Activated naive CD4-positive, alpha-beta T cell treated with anti-CD3 and anti-CD28 coated beads for 36 hours (primary cell): Measurements from ENCODE around the gene ADARB1. TPM values are rescaled to one million over a fixed set of nuclear protein-coding genes. Genes with fewer than 3 reads are reported as not detected.

Experiments used
- CTCF ChIA-PET: fragments of 350-600 bp; sonication (Branson Sonifier 250); formaldehyde crosslinking; loops from one replicate; lab custom pipeline; 2021; ENCODE audit warnings: antibody characterized with exemption; lab: Charles Lee
- DNase-seq: peaks from one replicate; pipeline ENCODE4 v3.0.0-alpha.2; 2020
- H3K27ac Mint-ChIP-seq: one replicate; pipeline ENCODE4 v1.8.0; 2021; ENCODE audit warnings: mild to moderate bottlenecking, mixed read lengths
- H3K27me3 Mint-ChIP-seq: one replicate; pipeline ENCODE4 v1.8.0; 2021; ENCODE audit warnings: low read depth, mixed read lengths
- H3K36me3 Mint-ChIP-seq: one replicate; pipeline ENCODE4 v1.8.0; 2021; ENCODE audit warnings: low read depth, mixed read lengths
- H3K4me1 Mint-ChIP-seq: one replicate; pipeline ENCODE4 v1.8.0; 2021; ENCODE audit warnings: low read depth, mixed read lengths
- H3K4me3 Mint-ChIP-seq: one replicate; pipeline ENCODE4 v1.8.0; 2021; ENCODE audit warnings: mild to moderate bottlenecking, moderate library complexity, mixed read lengths
- H3K9me3 Mint-ChIP-seq: one replicate; pipeline ENCODE4 v1.8.0; 2021; ENCODE audit warnings: mixed read lengths
- intact Hi-C: fragments of 100-400 bp; cut with micrococcal nuclease; formaldehyde crosslinking; loops from one replicate; pipeline ENCODE4 v1.15.1; 2023
- total RNA-seq, 2 experiments: library from RNA; stranded (reverse); gene quantifications; one replicate each; pipeline ENCODE4 v1.2.3, GENCODE V29; 2021

The ADARB1 gene
- total RNA-seq, 2 experiments from 2014 or later, result 30.1 to 33.3 TPM

DNA sequence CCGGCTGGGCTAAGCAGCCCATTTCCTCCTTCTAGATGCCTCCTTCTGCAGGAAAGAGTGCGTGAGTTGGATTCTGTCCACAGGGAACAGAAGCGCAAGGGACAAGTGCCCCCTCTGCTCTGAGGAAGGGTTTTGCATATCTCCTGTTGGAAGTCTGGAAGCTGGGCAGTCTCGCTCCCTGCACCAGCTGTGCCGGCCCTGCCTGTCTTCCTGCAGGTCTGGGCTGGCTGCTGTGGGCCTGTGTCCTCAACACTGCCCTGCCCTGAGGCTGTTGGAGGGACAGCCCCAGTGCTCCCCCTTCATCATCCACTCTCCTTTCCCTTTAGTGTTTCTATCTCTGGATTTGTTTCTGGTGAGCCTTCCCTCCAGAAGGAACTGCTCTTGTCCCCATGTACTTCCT is 21.8 kb downstream of the ADARB1 start:
- CTCF ChIA-PET, result interaction anchor here (1.2 to 1.6 kb wide), 2 partner anchors 32 to 42 kb away, joined by 3 to 4 read pairs; no protein-coding TSS in a partner anchor
- intact Hi-C loops, result no loop called here
- Mint-ChIP-seq H3K27ac (no peak overlapping the region), H3K4me3 (no peak overlapping the region), H3K4me1 (peaks cover 30% of the 10 kb centered on the region), H3K27me3 (no peaks in the 10 kb centered on the region), H3K36me3 (no peaks in the 10 kb centered on the region), H3K9me3 (no peaks in the 10 kb centered on the region)
- DNase-seq, result no peak

DNA sequence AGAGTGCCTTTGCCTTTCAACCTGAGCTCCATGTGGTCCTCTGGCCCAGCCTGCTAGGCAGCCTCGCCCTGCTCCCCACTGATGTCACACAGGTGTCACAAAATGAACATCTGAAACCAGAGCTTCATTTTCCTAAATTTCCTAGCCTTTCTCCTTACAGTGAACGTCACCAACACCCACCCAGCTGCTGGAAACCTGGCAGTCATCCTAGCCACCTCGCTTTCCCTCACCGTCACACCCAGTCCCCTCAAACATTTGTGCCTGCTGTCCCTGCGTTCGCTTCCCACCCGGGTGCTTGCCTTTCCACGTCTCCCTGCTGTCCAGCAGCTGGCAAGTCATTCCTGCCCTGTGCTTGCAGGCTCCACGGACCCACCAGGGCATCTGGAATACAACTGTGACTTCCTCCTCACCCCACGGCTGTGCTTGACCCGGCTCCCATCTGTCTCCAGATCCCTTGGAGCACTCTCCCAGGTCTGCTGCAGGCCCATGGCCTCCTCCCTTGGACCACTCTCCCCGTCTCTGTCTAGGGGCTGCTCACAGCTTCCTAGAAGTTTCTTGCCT is 23.5 kb downstream of the ADARB1 start:
- Mint-ChIP-seq H3K27me3 (no peaks in the 10 kb centered on the region), H3K36me3 (peaks cover 2% of the 10 kb centered on the region), H3K27ac (no peak overlapping the region), H3K9me3 (no peaks in the 10 kb centered on the region), H3K4me1 (peaks cover 39% of the 10 kb centered on the region), H3K4me3 (no peak overlapping the region)
- DNase-seq, result no peak
- intact Hi-C loops, result no loop called here
- CTCF ChIA-PET, result interaction anchor here (0.6 to 2.3 kb wide), 7 partner anchors 13 to 40 kb away, joined by 3 to 10 read pairs (median 3); no protein-coding TSS in a partner anchor

GRCh38 chr21:45098867-45099266 is 24.5 kb downstream of the ADARB1 start:
- intact Hi-C loops, result loop anchor here (1.0 kb wide), 1 partner anchor 29 kb away; no protein-coding TSS in a partner anchor
- Mint-ChIP-seq H3K27me3 (no peaks in the 10 kb centered on the region), H3K4me3 (no peak overlapping the region), H3K36me3 (peaks cover 2% of the 10 kb centered on the region), H3K27ac (no peak overlapping the region), H3K4me1 (peaks cover 39% of the 10 kb centered on the region), H3K9me3 (no peaks in the 10 kb centered on the region)
- CTCF ChIA-PET, result interaction anchor here (0.8 to 2.3 kb wide), 7 partner anchors 14 to 39 kb away, joined by 3 to 7 read pairs (median 5); no protein-coding TSS in a partner anchor
- no peak for DNase-seq

DNA sequence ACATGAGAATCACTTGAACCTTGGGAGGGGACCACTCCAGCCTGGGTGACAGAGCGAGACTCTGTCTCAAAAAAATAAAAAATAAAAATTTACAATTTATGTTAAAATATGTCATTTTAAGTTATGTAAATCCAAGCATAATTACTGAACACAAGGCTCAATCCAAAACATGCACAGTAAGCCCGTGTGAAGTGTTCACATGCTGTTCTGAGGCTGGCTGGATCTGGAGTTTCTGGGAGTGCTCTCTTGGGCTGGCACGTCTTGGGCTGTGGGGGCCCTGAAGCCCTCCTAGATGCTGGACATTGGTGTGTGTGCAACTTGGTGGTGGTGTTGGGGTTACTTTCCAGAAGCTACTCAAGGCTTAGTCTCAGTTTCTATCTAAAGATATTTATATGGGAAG is 25.2 kb downstream of the ADARB1 start:
- Mint-ChIP-seq H3K36me3 (peaks cover 2% of the 10 kb centered on the region), H3K4me3 (no peak overlapping the region), H3K9me3 (no peaks in the 10 kb centered on the region), H3K27ac (no peak overlapping the region), H3K4me1 (peaks cover 46% of the 10 kb centered on the region), H3K27me3 (no peaks in the 10 kb centered on the region)
- intact Hi-C loops, result loop anchor here (1.0 kb wide), 1 partner anchor 29 kb away; no protein-coding TSS in a partner anchor
- CTCF ChIA-PET, result interaction anchor here (0.8 to 2.3 kb wide), 3 partner anchors 16 to 39 kb away, joined by 5 to 7 read pairs (median 6); no protein-coding TSS in a partner anchor
- DNase-seq, result no peak

DNA sequence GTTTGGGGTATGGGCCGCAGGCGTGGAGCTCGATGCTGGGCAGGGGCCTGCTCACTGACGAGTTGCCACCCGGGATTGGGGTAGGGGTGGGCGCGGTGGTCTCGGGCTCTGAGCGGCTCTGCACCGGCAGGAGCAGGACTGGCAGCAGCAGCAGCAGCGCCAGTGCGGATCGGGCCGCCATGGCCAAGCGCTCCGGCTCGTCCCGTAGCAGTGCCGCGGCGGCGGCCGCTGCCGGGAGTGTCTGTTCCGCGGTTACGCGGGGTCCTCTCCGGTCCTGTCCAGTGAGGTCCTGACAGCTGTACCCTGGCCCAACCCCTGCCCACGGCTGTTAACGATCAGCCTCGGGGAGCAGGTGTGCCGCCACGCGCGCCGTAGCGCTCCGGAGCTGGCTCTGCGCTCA is 26.5 kb downstream of the ADARB1 start:
- Mint-ChIP-seq H3K27ac (no peak overlapping the region), H3K4me1 (peaks cover 54% of the 10 kb centered on the region), H3K27me3 (no peaks in the 10 kb centered on the region), H3K9me3 (no peaks in the 10 kb centered on the region), H3K36me3 (peaks cover 2% of the 10 kb centered on the region), H3K4me3 (no peak overlapping the region)
- no peak for DNase-seq
- intact Hi-C loops, result no loop called here
- CTCF ChIA-PET, result interaction anchor here (1.6 kb wide), 2 partner anchors 20 to 27 kb away, joined by 4 to 5 read pairs; partner anchors contain the start of gene ADARB1

DNA sequence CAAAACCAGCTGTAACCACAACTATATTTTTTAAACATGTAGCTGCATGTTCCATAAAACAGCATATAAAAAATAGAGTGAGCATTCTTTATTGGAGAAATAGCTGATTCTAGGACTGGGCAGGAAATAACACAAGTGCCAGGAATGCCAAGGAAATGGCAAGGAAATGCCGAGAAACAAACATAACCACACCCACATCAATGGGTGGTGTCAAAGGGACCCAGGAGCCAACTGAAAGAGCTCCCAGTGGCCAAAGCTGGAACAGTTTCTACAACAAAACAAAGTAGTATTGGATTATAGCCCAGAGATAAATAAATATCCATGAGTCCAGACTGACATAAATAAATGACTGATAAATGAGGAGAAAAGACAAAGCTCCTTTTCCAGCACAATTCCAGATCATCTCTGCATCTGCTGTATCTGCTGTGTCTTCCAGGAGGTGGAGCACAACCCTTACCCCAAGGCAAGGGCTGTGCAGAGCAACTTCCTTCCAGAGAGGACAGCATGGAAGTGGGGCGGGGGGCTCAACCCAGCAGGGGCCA is 28.1 kb downstream of the ADARB1 start:
- no peaks in the 10 kb centered on the region for H3K27me3 Mint-ChIP-seq
- CTCF ChIA-PET, result interaction anchor here (0.6 to 6.7 kb wide), 9 partner anchors 12 to 724 kb away, joined by 3 to 50 read pairs (median 5); partner anchors contain the start of gene ADARB1
- H3K4me3 Mint-ChIP-seq, result no peak overlapping the region
- peaks cover 58% of the 10 kb centered on the region for H3K4me1 Mint-ChIP-seq
- DNase-seq, result no peak
- intact Hi-C loops, result no loop called here
- H3K9me3 Mint-ChIP-seq, result no peaks in the 10 kb centered on the region
- H3K36me3 Mint-ChIP-seq, result peaks cover 2% of the 10 kb centered on the region
- H3K27ac Mint-ChIP-seq, result no peak overlapping the region

GRCh38 chr21:45103971-45104520 is 29.7 kb downstream of the ADARB1 start:
- Mint-ChIP-seq H3K4me1 (peaks cover 56% of the 10 kb centered on the region), H3K36me3 (peaks cover 2% of the 10 kb centered on the region), H3K4me3 (peak overlapping the region; percentile 11), H3K27me3 (no peaks in the 10 kb centered on the region), H3K9me3 (peaks cover 1% of the 10 kb centered on the region), H3K27ac (peak overlapping the region; percentile 70)
- CTCF ChIA-PET, result interaction anchor here (0.8 to 6.7 kb wide), 3 partner anchors 15 to 26 kb away, joined by 3 to 50 read pairs (median 8); no protein-coding TSS in a partner anchor
- DNase-seq, result peak; percentile 34
- intact Hi-C loops, result loop anchor here (2.0 kb wide), 1 partner anchor 25 kb away; no protein-coding TSS in a partner anchor

DNA sequence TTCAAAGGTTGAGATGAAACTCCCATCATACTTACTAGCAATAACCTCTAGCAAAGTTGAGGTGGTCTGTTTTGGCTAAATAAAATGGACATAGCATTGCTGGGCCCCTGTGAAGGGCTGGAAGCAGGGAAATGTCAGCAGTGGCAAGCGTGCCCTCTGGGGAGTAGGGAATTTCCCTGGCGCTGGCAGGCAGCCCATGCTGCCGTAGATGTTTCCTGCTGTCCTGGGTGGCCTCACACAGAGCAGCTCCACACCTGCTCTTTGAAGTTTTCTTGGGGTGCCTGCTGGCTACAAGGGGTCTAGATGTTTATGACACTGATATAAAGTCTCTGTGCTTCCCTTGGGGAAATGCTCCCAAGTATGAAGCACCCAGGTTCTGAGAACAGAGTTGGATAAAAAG is 30.2 kb downstream of the ADARB1 start:
- intact Hi-C loops, result loop anchor here (2.0 kb wide), 1 partner anchor 26 kb away; no protein-coding TSS in a partner anchor
- CTCF ChIA-PET, result interaction anchor here (0.8 to 6.7 kb wide), 3 partner anchors 15 to 26 kb away, joined by 3 to 50 read pairs (median 8); no protein-coding TSS in a partner anchor
- peaks cover 2% of the 10 kb centered on the region for H3K36me3 Mint-ChIP-seq
- peak overlapping the region; percentile 70 for H3K27ac Mint-ChIP-seq
- H3K4me3 Mint-ChIP-seq, result peak overlapping the region; percentile 13
- peaks cover 61% of the 10 kb centered on the region for H3K4me1 Mint-ChIP-seq
- no peaks in the 10 kb centered on the region for H3K27me3 Mint-ChIP-seq
- DNase-seq, result peak; percentile 74
- H3K9me3 Mint-ChIP-seq, result peaks cover 1% of the 10 kb centered on the region

- H3K4me3 Mint-ChIP-seq, result no peak overlapping the region
- intact Hi-C loops, result loop anchor here (2.0 kb wide), 1 partner anchor 27 kb away; no protein-coding TSS in a partner anchor
- H3K4me1 Mint-ChIP-seq, result peaks cover 72% of the 10 kb centered on the region
- H3K27me3 Mint-ChIP-seq, result no peaks in the 10 kb centered on the region
- CTCF ChIA-PET, result interaction anchor here (1.0 to 6.7 kb wide), 6 partner anchors 11 to 32 kb away, joined by 3 to 50 read pairs (median 6); no protein-coding TSS in a partner anchor
- H3K36me3 Mint-ChIP-seq, result peaks cover 2% of the 10 kb centered on the region
- peak overlapping the region; percentile 39 for H3K27ac Mint-ChIP-seq
- DNase-seq, result no peak
- H3K9me3 Mint-ChIP-seq, result peaks cover 1% of the 10 kb centered on the region
Measured at GRCh38 chr21:45105906-45106485, 31.6 kb downstream of the ADARB1 start.

DNA sequence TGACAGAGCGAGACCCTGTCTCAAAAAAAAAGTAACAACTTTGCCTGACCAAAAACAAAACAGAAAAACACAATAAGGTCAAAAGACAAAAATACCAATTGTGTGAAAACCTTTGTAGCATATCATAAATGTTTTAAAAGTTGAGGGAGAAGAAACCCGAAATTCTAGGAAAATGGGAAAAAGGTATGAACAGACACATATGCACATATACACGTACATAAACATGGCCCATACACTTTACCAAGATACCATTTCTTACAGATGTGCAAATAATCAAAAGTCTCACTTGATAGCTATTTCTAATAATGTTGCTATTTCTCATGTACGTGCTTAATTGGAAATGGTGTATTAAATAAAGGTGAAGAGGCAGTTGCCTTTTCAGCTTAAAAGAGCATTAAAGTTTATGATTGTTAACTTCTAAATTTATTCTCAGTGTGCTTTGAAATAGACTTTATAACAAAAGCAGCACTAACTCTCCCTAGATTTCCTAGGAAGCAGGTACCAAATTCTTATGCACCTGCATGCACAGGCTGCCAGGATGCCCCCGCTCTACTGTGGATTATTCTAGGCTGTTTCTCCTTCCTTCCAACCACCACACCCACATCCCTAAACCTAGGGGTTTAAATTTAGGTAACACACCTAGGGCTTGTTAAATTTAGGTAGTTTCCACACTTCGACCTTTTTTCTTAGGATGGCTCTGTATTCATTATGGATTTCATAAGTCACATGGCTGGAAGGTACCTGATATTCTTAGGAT is 33.8 kb downstream of the ADARB1 start:
- Mint-ChIP-seq H3K9me3 (peaks cover 1% of the 10 kb centered on the region), H3K4me3 (no peak overlapping the region), H3K36me3 (no peaks in the 10 kb centered on the region), H3K27me3 (no peaks in the 10 kb centered on the region), H3K27ac (no peak overlapping the region), H3K4me1 (peaks cover 81% of the 10 kb centered on the region)
- intact Hi-C loops, result no loop called here
- DNase-seq, result no peak
- CTCF ChIA-PET, result interaction anchor here (2.3 to 6.7 kb wide), 2 partner anchors 9 to 21 kb away, joined by 5 to 50 read pairs; no protein-coding TSS in a partner anchor
